Activated T-cell treated with anti-CD3 and anti-CD28 coated beads for 1 hour (primary cell): ENCODE results near the gene TMEM273.
"Not testable (repeated sequence)": the region's sequence is repeated elsewhere in the genome, so short reads cannot be mapped to it uniquely, and the experiment has no call there.

ENCODE experiments used
- DNase-seq: peaks from one replicate; pipeline ENCODE4 v3.0.0-alpha.2; 2020; ENCODE audit warnings: low read depth

Gene TMEM273

GRCh38 chr10:49204119-49204518, 15.9 kb upstream of the TMEM273 start:
- no peak for DNase-seq

GRCh38 chr10:49202266-49202665, 14.1 kb upstream of the TMEM273 start:
- DNase-seq: no peak

GRCh38 chr10:49200854-49201253, 12.7 kb upstream of the TMEM273 start:
- DNase-seq: no peak

- DNase-seq: no peak
These were observed 9.0 kb upstream of the TMEM273 start for GRCh38 chr10:49197171-49197570.

DNA sequence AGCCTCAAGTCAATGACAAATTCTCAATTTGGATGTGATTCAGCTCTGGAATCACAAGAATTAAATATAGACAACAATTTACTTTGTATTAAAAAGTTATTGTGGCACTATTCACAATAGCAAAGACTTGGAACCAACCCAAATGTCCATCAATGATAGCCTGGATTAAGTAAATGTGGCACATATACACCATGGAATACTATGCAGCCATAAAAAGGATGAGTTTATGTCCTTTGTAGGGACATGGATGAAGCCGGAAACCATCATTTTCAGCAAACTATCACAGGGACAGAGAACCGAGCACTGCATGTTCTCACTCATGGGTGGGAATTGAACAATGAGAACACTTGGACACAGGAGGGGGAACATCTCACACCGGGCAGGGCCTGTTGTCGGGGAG, 7.7 kb upstream of the TMEM273 start:
- DNase-seq: not testable (repeated sequence)

DNA sequence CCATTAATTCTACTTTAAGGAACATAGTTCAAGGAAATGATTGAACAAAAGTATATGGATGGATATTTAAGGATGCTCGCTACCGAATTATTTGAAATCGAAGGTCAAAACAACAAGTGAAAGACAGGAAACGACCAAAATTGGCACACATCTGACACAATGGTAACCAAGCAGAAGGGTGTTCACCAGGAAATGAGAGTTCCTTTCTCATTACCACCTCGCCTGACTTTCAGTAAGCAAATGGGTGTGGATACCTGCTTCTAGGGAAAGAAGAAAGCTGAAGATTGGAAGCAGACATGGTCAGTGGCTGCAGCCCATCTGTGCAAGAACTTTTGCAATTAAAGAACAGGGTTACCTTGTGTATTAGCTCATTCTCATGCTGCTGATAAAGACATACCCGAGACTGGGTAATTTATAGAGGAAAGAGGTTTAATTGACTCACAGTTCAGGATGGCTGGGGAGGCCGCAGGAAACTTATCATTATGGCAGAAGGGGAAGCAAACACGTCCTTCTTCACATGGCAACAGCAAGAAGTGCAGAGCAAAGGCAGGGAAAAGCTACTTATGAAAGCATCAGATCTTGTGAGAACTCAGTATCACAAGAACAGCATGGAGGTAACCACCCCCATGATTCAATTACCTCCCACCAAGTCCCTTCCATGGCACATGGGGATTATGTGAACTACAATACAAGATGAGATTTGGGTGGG, 6.2 kb upstream of the TMEM273 start:
- DNase-seq: no peak

- no peak for DNase-seq
These were observed 3.2 kb upstream of the TMEM273 start for GRCh38 chr10:49191349-49191748.

- DNase-seq: no peak
These were observed 1.2 kb upstream of the TMEM273 start for GRCh38 chr10:49189422-49189821.

DNA sequence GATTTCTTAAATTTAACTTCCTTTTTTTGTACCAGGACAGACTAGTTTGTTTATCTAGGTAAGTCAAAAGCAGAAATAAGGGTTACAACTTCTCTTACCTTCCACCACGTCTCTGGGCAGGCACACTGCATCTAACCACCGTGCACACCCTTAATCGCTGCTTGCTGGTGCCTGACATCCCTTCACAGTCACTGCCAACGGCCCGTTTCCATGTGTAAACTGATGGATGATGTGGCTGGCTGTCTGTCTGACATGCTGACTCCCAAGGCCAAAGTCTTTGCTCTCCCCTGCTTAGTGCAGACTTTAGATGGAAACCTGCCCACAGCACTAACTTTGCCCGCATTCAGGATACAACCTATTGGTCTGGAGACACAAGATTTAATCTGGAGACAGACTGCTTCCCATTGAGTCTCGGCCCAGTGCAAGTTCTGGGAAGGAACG, 1.1 kb downstream of the TMEM273 start:
- no peak for DNase-seq

DNA sequence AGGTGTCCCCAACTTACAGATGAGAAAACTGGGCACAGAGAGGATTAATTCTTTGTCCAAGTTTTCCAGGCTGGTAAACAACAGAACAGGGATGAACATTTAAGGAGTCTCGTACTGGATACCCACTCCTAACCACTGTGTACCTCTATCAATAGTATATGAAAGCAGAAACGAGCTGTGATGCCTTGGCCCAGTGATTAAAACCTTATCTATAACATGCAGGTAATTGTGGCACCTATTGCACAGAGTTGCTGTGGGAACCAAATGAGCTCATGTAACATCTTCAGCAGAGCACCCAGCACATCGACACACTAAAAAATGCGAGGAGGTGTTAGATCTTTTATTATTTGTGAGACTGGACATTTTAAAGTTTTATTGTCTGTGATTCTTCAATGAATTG, 1.6 kb downstream of the TMEM273 start:
- DNase-seq: no peak

DNA sequence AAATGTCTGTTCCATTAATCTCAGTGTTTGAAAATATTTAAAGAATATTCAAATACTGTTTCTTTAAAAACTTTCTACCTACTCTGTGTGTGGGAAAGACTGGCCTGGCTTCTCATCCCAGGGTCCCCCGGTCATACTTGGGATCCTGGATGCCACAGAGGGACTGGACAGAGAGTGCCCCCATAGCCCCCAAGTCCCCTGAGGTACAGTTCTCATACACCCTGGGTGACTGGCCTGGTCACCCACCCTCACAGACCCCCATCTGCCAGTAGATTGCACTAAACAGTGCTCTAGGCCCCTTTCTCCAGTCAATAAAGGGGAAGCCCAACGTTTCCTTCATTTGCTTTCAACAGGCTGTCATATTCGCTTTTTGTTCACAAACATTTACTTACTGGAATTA, 3.0 kb downstream of the TMEM273 start:
- DNase-seq: no peak

- no peak for DNase-seq
These were observed 3.5 kb downstream of the TMEM273 start for GRCh38 chr10:49184642-49185111.

DNA sequence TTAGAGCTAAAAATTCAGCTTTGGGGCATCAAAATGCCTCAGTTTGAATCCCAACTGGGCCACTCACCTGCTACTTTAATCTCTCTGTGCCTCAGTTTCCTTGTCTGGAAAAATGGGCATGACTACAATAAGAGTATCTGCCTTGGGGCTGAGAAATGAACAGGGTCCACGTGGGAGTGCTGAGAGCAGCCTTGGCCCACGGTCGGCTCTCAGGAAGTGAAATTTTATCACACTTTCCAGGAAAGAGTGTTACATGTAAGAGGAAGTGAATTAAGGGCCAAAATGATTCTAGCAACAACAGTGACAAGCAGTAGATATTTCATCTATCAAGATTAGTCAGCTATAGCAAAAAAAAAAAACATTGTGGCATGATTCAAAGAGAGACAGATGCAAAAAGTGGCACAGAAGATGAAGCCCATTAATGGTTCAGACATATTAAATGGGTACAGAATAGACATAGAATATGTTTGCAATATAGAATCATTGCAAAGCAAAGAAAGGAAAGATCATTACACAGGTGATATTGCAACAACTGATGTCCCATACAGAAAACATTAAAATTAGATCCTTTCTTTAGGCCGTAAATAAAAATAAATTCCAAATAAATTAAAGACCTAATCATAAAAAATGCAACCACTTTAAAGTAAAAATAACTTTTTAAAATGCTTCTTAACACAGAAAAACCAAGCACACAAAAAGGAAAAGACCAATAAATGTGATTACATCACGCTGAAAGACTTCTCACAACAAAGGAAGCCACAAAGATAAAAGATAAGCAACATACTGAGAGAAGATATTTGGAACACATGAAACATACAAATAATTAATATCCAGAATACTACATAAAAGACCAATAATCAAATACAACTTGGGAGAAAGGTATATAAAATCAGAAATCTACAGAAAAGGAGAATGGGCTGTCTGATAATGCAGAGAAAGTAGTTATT, 4.3 kb downstream of the TMEM273 start:
- DNase-seq: no peak

DNA sequence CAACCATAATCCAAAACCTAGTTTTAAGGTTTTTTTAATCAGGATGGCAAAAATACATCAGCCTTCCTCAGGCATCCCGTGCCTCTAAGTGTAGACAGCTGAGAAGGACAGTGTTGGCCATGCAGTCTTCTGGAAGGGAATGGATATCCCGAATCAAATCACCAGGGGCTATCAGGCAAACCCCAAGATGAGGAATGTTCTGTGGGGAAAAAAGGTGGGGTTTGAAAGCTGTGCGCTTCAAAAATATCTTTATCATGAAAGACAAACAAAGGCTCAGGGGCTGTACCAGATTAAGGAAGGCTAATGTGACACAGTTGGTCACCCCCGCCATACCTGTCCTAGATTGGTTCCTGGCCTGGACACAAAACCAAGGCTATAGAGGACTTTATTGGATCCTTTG, 5.4 kb downstream of the TMEM273 start:
- no peak for DNase-seq

DNA sequence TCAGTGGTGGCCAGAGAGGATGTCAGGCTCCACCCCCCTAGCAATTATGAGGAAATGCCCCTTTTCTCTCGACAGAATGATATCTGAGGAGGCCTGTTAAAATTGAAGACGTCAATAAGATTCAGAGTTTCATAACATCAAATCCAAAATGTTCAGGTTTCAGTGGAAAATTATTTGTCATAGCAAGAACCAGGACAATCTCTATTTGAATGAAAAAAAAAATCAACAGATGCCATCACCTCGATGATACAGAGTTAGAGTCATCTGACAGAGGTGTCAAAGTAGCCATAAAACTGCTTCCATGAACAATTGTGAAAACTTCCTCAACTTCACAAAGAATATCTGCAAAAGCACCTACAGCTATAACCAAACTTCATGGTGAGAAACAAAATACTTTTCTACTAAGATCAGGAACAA, 7.7 kb downstream of the TMEM273 start:
- no peak for DNase-seq

- DNase-seq: no peak
These were observed 8.3 kb downstream of the TMEM273 start for GRCh38 chr10:49179699-49180443.

DNA sequence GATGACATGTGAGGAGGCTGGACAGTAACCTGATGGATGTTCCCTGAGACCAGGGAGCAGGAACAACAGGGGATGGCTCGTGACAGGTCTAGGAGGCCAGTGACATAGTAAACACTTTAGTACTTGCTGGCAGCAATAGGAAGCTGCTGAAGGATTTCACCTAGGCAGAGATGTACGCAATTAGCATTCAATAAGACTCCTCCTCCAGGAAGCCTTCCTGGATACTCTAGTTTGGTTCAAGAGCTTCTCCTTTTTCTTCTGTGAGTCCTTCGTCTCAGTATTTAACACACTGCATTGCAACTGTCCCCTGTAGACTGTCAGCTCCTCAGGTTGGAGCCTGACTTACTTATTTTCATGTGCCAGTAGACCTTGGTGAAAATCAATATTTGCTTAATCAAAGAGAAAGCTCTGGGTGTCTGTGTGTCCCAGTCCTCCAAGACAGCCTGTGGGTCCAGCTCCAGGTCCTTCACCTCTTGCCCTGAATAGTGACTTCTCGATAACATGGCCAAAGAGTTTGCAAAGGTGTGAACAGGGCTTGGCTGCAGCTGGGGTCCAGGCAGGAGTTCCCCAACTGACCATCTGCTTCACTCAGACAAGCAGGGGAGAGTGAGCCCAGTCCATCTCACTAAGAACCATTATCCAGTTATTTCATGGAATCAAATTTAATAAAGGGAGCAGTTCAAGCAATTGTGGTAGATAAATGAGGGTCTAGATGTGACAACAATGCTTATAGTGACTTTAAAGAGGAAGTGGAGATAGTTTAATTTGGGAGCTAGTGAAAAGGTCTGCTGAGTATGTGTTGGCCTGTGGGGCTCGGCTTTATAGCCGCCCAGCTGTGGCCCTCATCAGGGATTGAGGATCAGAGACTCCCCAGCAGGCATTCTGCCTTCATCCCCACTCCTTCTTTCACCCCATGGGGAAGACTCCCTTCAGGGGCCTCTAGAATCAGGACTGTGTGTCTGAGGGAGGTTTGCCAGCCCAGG, 9.4 kb downstream of the TMEM273 start:
- no peak for DNase-seq

DNA sequence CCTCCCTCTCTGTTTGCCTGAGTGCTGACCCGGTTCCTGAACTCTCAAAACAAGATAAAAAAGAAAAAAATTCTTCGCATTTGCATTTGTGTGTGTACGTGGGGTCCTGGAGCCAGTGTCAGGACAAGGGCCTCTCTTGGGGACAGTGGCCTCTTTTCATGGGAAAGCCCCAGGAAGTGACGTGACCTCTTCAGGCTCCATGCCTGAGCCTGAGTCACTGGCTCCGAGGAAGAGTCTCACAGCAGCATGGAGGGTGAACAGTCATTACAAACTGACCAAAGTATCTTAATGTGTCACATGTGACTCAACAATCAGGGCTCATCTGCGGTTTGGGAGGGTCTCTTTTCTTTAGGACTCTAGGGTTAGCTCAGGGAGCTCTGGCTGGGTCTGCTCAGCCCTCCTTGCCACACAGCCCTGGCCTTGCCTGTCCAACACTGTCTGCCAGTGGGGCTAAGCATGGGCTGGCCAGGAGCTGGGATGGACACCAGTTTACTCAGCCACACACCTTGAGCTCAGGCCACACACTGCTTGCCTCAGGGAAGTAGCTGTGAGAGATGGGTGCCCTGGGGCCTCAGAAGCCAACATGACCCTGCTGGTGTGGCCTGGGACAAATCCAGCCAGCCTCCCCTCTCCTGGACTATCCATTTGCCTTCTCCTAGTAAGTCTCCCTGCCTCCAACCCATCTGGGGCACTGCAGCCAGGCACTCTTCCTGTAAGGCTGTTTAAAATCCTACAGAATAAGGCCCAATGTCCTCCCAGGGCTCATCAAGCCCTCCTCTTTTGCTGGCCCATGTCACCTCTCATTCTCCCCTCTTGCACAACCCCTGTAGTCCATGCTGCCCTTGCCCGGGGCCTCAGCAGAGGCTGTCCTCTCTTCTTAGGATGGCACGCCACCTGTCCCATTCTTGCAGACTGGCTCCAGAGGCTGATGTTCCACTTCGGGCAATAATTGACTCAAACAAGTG, 10.5 kb downstream of the TMEM273 start:
- no peak for DNase-seq

DNA sequence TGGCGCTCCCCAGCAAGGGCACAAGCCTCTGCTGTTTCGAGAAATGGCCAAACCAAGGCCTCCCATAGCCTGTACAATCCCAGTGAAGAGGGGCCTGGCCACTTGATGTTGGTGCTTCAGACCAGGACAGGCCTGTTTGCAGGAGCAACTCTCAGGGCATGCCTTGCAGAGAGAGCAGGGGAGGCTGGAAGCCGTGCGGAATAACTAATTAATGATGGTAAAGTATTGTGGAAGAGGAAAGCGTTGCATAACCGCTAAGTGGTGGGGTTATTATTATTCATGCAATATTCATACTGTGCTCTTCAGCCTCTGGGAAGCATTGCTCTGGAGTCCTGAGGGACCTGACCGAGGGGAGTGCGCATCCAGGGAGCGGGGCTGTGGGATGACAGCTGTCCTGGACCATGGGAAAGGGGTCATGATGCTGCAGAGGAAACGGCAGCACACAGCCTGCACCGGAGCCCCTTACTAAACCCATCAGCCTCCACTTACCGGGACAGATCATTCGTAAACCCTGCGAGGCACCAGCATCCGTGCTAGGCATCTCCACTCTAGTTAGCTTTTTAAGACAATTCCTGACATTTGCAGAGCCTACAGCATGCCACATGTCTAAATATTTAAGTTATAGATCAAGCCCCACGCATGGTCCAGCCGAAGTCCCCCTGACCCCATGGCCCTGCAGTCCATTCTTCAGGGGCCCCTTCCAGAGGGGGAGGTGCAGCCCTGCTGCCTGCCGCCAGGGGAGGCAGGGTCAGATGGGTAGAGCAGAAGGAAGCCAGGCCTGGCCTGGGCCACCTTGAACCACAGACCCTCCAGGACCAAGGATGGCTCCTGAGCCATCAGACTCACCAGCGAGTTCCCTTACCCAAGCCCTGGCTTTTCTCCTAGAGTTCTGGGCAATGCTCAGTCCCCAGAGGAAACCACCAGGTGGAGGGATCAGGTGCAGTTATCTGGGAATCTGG, 11.6 kb downstream of the TMEM273 start:
- DNase-seq: no peak
